ENCODE data around the gene GOLPH3.
"Not testable (repeated sequence)": the region's sequence is repeated elsewhere in the genome, so short reads cannot be mapped to it uniquely, and the experiment has no call there.

The GOLPH3 gene
- 63.9 to 147 (median 131) reads per million in 9 experiments for total RNA-seq

- DNase-seq (peak; percentile 88 to 90 (median 90)), ATAC-seq (replicated peaks) (peak; percentile 91)
- peaks cover 7 to 19% of the 10 kb centered on the region in 2 donors for H3K27me3 Mint-ChIP-seq
- H3K4me3 Mint-ChIP-seq: peak within 1 kb of the TSS; percentile 99 to 100
- H3K27ac Mint-ChIP-seq: peak within 1 kb of the TSS; percentile 97 to 99
- H3K36me3 Mint-ChIP-seq (ENCODE audit: insufficient read depth): peaks cover 49% of the 10 kb centered on the region
- no peaks in the 10 kb centered on the region for H3K9me3 Mint-ChIP-seq
- peaks cover 18 to 37% of the 10 kb centered on the region in 2 donors for H3K4me1 Mint-ChIP-seq (ENCODE audit: low read depth in 2 of 2)
Observed at GRCh38 chr5:32174011-32174870, at the start of gene GOLPH3. TSS of gene GOLPH3 (minus strand) at chr5:32174319. CDS start at chr5:32174034, 285 bp downstream.

GRCh38 chr5:32222723-32223470, 48.8 kb upstream of the GOLPH3 start:
- no peak for ATAC-seq (replicated peaks)
- no peak overlapping the region for H3K27ac Mint-ChIP-seq

DNA sequence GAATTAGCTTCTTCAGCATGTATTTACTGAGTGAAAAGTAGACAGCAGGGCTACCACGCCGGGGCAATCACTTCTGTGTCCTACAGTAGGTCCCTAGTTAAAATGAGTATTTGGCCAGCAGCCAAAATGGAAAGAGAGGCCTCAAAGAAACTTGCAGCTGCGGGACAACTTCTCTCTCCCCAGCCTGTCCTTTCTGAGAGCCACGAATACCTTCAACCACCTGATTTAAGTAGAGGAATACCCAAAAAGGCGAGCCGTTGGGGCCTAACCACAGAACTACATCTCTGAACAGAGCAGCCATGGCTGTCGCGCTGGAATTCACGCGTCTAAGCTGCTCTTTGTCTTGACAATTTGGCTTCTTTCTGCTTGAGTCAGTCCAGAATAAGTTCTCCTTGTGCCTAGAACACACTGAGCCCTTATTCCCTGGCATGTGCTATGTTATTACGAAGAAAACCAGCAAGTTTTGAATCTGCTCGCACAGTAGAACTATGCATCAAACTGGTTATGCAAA, 43.8 kb upstream of the GOLPH3 start:
- H3K27me3 Mint-ChIP-seq: peaks cover 0 to 9% of the 10 kb centered on the region in 2 donors
- DNase-seq: no peak
- no peak overlapping the region for H3K4me3 Mint-ChIP-seq
- no peak overlapping the region for H3K27ac Mint-ChIP-seq
- no peaks in the 10 kb centered on the region for H3K9me3 Mint-ChIP-seq
- H3K4me1 Mint-ChIP-seq (ENCODE audit: low read depth in 2 of 2): no peaks in the 10 kb centered on the region
- H3K36me3 Mint-ChIP-seq (ENCODE audit: insufficient read depth): no peaks in the 10 kb centered on the region
- no peak for ATAC-seq (replicated peaks)

More at GRCh38 chr5:32222723-32223470, 48.8 kb upstream of the GOLPH3 start:
- Mint-ChIP-seq H3K9me3 (no peaks in the 10 kb centered on the region), H3K36me3 (ENCODE audit: insufficient read depth) (no peaks in the 10 kb centered on the region), H3K27me3 (no peaks in the 10 kb centered on the region), H3K4me1 (ENCODE audit: low read depth in 2 of 2) (peaks cover 0 to 2% of the 10 kb centered on the region in 2 donors), H3K4me3 (no peak overlapping the region)
- no peak for DNase-seq

DNA sequence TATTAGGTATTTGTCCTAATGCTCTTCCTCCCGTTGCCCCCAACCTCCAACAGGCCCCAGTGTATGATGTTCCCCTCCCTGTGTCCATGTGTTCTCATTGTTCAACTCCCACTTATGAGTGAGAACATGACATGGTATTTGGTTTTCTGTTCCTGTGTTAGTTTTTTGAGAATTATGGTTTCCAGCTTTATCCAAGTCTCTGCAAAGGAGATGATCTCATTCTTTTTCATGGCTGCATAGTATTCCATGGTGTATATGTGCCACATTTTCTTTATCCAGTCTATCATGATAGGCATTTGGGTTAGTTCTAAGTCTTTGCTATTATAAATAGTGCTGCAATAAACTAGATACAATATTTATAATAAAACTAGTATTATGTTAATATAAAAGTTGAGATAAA, 40.2 kb upstream of the GOLPH3 start:
- DNase-seq; H3K4me3 Mint-ChIP-seq; H3K36me3 Mint-ChIP-seq (ENCODE audit: insufficient read depth); ATAC-seq (replicated peaks); H3K27ac Mint-ChIP-seq; H3K9me3 Mint-ChIP-seq; H3K4me1 Mint-ChIP-seq (ENCODE audit: low read depth in 2 of 2); H3K27me3 Mint-ChIP-seq: not testable (repeated sequence)

DNA sequence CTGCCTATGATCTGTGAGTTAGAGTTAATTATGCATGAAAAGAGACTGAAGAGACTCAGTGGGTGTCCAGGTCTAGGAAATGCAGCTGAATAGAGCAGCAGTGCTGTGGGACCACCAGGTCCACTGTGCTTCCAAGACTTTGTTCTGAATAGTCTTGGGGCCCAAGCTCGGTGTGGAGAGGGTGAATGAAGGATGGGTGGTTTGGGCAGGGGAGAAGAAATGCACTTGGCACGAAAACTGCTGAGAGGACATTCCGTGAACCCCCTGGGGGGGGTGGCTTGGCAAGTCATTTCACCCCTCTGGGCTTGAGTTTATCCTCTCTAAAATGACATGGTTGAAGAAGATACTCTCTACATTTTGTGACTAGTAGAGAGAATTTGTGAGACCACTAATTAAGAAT, 36.0 kb upstream of the GOLPH3 start:
- Mint-ChIP-seq H3K4me1 (ENCODE audit: low read depth in 2 of 2) (no peaks in the 10 kb centered on the region), H3K27me3 (peaks cover 0 to 3% of the 10 kb centered on the region in 2 donors), H3K36me3 (ENCODE audit: insufficient read depth) (no peaks in the 10 kb centered on the region), H3K4me3 (no peak overlapping the region), H3K27ac (no peak overlapping the region), H3K9me3 (no peaks in the 10 kb centered on the region)
- DNase-seq (no peak), ATAC-seq (replicated peaks) (no peak)

- not testable (repeated sequence) for H3K27ac Mint-ChIP-seq; H3K9me3 Mint-ChIP-seq; ATAC-seq (replicated peaks); H3K4me1 Mint-ChIP-seq (ENCODE audit: low read depth in 2 of 2); DNase-seq; H3K36me3 Mint-ChIP-seq (ENCODE audit: insufficient read depth); H3K4me3 Mint-ChIP-seq
- peaks cover 10 to 11% of the 10 kb centered on the region in 2 donors for H3K27me3 Mint-ChIP-seq
Observed at GRCh38 chr5:32208837-32209236, 34.7 kb upstream of the GOLPH3 start.

DNA sequence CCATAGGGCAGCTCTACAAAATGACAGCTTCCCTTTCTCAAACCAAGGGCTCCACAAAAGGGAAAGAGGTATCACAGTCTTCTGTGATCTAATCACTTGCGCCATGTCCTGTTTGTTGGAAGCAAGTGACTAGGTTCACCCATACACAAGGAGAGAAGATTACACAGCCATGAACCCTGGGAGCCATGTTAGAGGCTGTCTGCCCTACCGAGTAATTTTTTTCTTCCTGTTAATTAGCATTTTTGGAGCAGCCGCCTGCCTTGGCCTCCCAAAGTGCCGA, 33.2 kb upstream of the GOLPH3 start:
- no peak for ATAC-seq (replicated peaks)
- Mint-ChIP-seq H3K36me3 (ENCODE audit: insufficient read depth) (peaks cover 5% of the 10 kb centered on the region), H3K9me3 (no peaks in the 10 kb centered on the region), H3K4me1 (ENCODE audit: low read depth in 2 of 2) (no peaks in the 10 kb centered on the region), H3K27ac (no peak overlapping the region), H3K4me3 (no peak overlapping the region), H3K27me3 (peaks cover 15 to 23% of the 10 kb centered on the region in 2 donors)
- DNase-seq: no peak

DNA sequence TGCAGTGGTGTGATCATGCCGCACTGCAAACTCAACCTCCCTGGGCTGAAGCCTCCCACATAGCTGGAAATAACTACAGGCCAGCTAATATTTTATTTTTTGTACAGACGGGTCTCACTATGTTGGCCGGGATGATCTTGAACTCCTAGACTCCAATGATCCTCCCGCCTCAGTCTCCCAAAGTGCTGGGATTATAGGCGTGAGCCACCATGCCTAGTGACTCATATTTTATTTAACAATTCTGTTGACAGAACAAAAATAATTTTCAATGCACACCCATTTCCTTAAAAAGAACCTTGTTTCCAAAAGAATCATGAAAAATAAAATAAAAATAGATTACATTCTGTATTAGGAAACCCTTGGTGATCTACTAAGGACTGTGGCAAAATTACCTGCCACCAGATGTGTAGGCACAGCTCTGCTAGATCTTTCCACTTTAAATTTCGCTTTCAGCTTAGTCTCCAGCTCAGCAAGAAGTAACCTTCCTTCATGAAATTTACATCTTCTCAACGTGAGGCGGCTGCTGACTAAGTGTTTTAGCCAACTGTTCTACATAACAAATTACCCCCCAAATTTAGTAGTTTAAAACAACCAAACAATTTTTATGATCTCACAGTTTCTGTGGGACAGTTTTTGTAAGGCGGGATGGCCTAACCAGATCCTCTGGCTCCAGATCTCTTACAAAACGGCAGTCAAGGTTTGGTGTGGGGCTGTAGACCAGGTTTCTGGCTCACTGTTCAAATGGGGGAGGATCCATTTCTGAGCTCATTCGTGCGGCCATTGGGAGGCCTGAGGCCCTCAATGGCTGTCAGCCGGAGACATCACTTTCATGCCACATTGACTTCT, 32.6 kb upstream of the GOLPH3 start:
- Mint-ChIP-seq H3K27ac (no peak overlapping the region), H3K4me3 (no peak overlapping the region)

GRCh38 chr5:32206053-32206452, 31.9 kb upstream of the GOLPH3 start:
- no peak for DNase-seq
- Mint-ChIP-seq H3K4me3 (no peak overlapping the region), H3K36me3 (ENCODE audit: insufficient read depth) (peaks cover 5% of the 10 kb centered on the region), H3K9me3 (no peaks in the 10 kb centered on the region), H3K27me3 (peaks cover 28 to 36% of the 10 kb centered on the region in 2 donors), H3K27ac (no peak overlapping the region), H3K4me1 (ENCODE audit: low read depth in 2 of 2) (no peaks in the 10 kb centered on the region)
- ATAC-seq (replicated peaks): no peak

More for the DNA sequence above, 32.6 kb upstream of the GOLPH3 start:
- ATAC-seq (replicated peaks) (no peak), DNase-seq (no peak)
- Mint-ChIP-seq H3K9me3 (no peaks in the 10 kb centered on the region), H3K4me1 (ENCODE audit: low read depth in 2 of 2) (no peaks in the 10 kb centered on the region), H3K27me3 (peaks cover 21 to 29% of the 10 kb centered on the region in 2 donors), H3K36me3 (ENCODE audit: insufficient read depth) (peaks cover 5% of the 10 kb centered on the region)

GRCh38 chr5:32202394-32202793, 28.3 kb upstream of the GOLPH3 start:
- ATAC-seq (replicated peaks): no peak
- Mint-ChIP-seq H3K27me3 (peaks cover 38 to 58% of the 10 kb centered on the region in 2 donors), H3K4me3 (no peak overlapping the region), H3K9me3 (no peaks in the 10 kb centered on the region), H3K27ac (no peak overlapping the region), H3K4me1 (ENCODE audit: low read depth in 2 of 2) (no peaks in the 10 kb centered on the region), H3K36me3 (ENCODE audit: insufficient read depth) (peaks cover 8% of the 10 kb centered on the region)
- no peak for DNase-seq

- Mint-ChIP-seq H3K27me3 (peaks cover 45 to 64% of the 10 kb centered on the region in 2 donors), H3K4me1 (ENCODE audit: low read depth in 2 of 2) (no peaks in the 10 kb centered on the region), H3K9me3 (no peaks in the 10 kb centered on the region), H3K36me3 (ENCODE audit: insufficient read depth) (peaks cover 8% of the 10 kb centered on the region), H3K27ac (no peak overlapping the region), H3K4me3 (no peak overlapping the region)
- DNase-seq (no peak), ATAC-seq (replicated peaks) (no peak)
Observed at GRCh38 chr5:32201122-32201753, 27.1 kb upstream of the GOLPH3 start.

DNA sequence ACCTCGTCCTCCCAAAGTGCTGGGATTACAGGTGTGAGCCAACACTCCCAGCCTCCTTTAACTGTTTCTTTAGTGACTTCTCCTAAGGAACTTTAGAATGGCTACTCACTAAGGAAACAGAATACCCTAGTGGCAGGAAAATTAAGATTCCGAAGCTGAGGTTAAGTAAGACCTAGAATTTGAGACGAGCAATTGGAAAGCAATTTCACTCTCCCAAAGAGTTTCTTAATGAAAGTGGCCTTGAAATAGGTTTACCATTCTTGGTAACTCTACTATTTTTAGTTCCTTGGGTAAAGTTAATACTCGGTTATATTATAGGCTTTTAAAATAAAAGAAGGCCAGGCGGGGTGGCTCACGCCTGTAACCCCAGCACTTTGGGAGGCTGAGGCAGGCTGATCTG, 22.9 kb upstream of the GOLPH3 start:
- Mint-ChIP-seq H3K36me3 (ENCODE audit: insufficient read depth) (peaks cover 4% of the 10 kb centered on the region), H3K27me3 (peaks cover 44 to 71% of the 10 kb centered on the region in 2 donors), H3K4me3 (no peak overlapping the region), H3K4me1 (ENCODE audit: low read depth in 2 of 2) (peaks cover 0 to 7% of the 10 kb centered on the region in 2 donors), H3K9me3 (no peaks in the 10 kb centered on the region), H3K27ac (no peak overlapping the region)
- no peak for DNase-seq
- ATAC-seq (replicated peaks): no peak

- Mint-ChIP-seq H3K27ac (no peak overlapping the region), H3K27me3 (peaks cover 31 to 53% of the 10 kb centered on the region in 2 donors), H3K9me3 (no peaks in the 10 kb centered on the region), H3K4me3 (no peak overlapping the region), H3K4me1 (ENCODE audit: low read depth in 2 of 2) (peaks cover 0 to 7% of the 10 kb centered on the region in 2 donors), H3K36me3 (ENCODE audit: insufficient read depth) (peaks cover 4% of the 10 kb centered on the region)
- DNase-seq: no peak
- no peak for ATAC-seq (replicated peaks)
Observed at GRCh38 chr5:32195265-32195664, 21.1 kb upstream of the GOLPH3 start.
